Upper lobe of left lung (tissue), 6 donors: Measurements from ENCODE around the gene CDC14A. TPM values are rescaled to one million over a fixed set of nuclear protein-coding genes. Genes with fewer than 3 reads are reported as not detected.
A peak's percentile ranks its signal among the peaks of the same experiment; 100 is the strongest.

ENCODE experiments used
- ATAC-seq, 2 donors: fragments of 200-7000 bp; cut with Tn5 transposase; one replicate each; pipeline ENCODE4 v1.9.1; 2022; ENCODE audit warnings: mild to moderate bottlenecking in 2 of 2, moderate library complexity in 2 of 2; ENCODE audit not compliant: low FRiP score in 2 of 2
- DNase-seq, 2 donors: peaks; one replicate each; pipeline ENCODE4 v3.0.0-alpha.2; 2019 to 2020
- H3K27ac ChIP-seq, 4 donors: fragments of 200-600 bp; sonication (generic); one replicate each; pipeline ENCODE4 v1.5.1; 2016 to 2019
- H3K27me3 ChIP-seq, 4 donors: fragments of 200-600 bp; sonication (generic); one replicate each; pipeline ENCODE4 v1.5.1; 2017 to 2019
- H3K36me3 ChIP-seq, 4 donors: fragments of 200-600 bp; sonication (generic); one replicate each; pipeline ENCODE4 v1.5.1; 2016 to 2019
- H3K4me1 ChIP-seq, 4 donors: fragments of 200-600 bp; sonication (generic); one replicate each; pipeline ENCODE4 v1.5.1; 2018 to 2019
- H3K4me3 ChIP-seq, 4 donors: fragments of 200-600 bp; sonication (generic); one replicate each; pipeline ENCODE4 v1.5.1; 2017 to 2019; ENCODE audit warnings: mild to moderate bottlenecking in 2 of 4, moderate library complexity in 1 of 4
- H3K9me3 ChIP-seq, 4 donors: fragments of 200-600 bp; sonication (generic); one replicate each; pipeline ENCODE4 v1.5.1; 2018 to 2019
- CTCF ChIP-seq, 6 experiments: fragments of 450-650 bp in 4 of 6; fragments of 200-600 bp in 2 of 6; sonication (generic) in 2 of 6; IDR thresholded peaks; one replicate each; pipeline ENCODE4 v1.5.1; 2016 to 2019; ENCODE audit warnings: antibody characterized with exemption in 6 of 6
- EP300 ChIP-seq, 4 donors: sonication (generic); formaldehyde crosslinking; IDR thresholded peaks; one replicate each; pipeline ENCODE4 v1.5.1; 2017; ENCODE audit warnings: antibody characterized with exemption in 4 of 4, control low read depth in 2 of 4
- POLR2A ChIP-seq, 4 donors: fragments of 450-650 bp; IDR thresholded peaks; one replicate each; pipeline ENCODE4 v1.5.1; 2016 to 2017; ENCODE audit warnings: antibody characterized with exemption in 4 of 4, mild to moderate bottlenecking in 2 of 4
- POLR2AphosphoS5 ChIP-seq, 2 donors: sonication (generic); formaldehyde crosslinking; IDR thresholded peaks; one replicate each; pipeline ENCODE4 v1.5.1; 2017; ENCODE audit warnings: antibody characterized with exemption in 2 of 2
- WGBS, 2 donors: methylation state at CpG; one replicate each; pipeline ENCODE4 v1.1.5; 2017 to 2018; 5-methylcytosine and 5-hydroxymethylcytosine counted together
- total RNA-seq, 6 donors: library from RNA; depleted of rRNA in 4 of 6; stranded (reverse); fragments of >200 nt in 4 of 6; gene quantifications; one replicate each; pipeline versions ENCODE4 v1.1.0 to v1.2.1, GENCODE V29; 2016 to 2021
- donor health status: DM: no; HTN: no; CAD: no; lungs with moderate emphysema.
- donor health status: DM: no; HTN: yes; CAD: no; lungs with severe emphysema.

The CDC14A gene
- total RNA-seq, 6 donors from 2014 or later, result 9.6 to 56.6 (median 22.1) TPM

- DNase-seq, result no peak
- no peak overlapping the region for H3K4me3 ChIP-seq
Measured at GRCh38 chr1:100497796-100498195, 145.5 kb downstream of the CDC14A start.

GRCh38 chr1:100499194-100499811 lies 147.0 kb downstream of the CDC14A start:
- TF ChIP-seq CTCF (IDR thresholded peaks at IDR 0.05), result no peak
- TF ChIP-seq EP300 (IDR thresholded peaks at IDR 0.05), result no peak
- no peak for TF ChIP-seq POLR2AphosphoS5 (IDR thresholded peaks at IDR 0.05)
- no peak for TF ChIP-seq POLR2A (IDR thresholded peaks at IDR 0.05)
- Histone ChIP-seq H3K4me1 (peaks cover 0 to 3% (median 0%) of the 10 kb centered on the region in 4 donors), H3K4me3 (no peak overlapping the region), H3K9me3 (no peaks in the 10 kb centered on the region), H3K27me3 (no peaks in the 10 kb centered on the region), H3K36me3 (peaks cover 0 to 69% (median 24%) of the 10 kb centered on the region in 4 donors), H3K27ac (no peak overlapping the region)
- 90 to 94% methylated on average over 11 of the region's 11 CpGs for WGBS, 2 donors
- DNase-seq (no peak), ATAC-seq (no peak)

More at GRCh38 chr1:100497796-100498195, 145.5 kb downstream of the CDC14A start:
- H3K36me3 ChIP-seq, result peaks cover 0 to 69% (median 24%) of the 10 kb centered on the region in 4 donors
- no peak for ATAC-seq
- H3K9me3 ChIP-seq, result no peaks in the 10 kb centered on the region
- H3K27me3 ChIP-seq, result no peaks in the 10 kb centered on the region
- H3K27ac ChIP-seq, result no peak overlapping the region
- peaks cover 0 to 3% (median 0%) of the 10 kb centered on the region in 4 donors for H3K4me1 ChIP-seq
- TF ChIP-seq CTCF (IDR thresholded peaks at IDR 0.05), result no peak
- no peak for TF ChIP-seq EP300 (IDR thresholded peaks at IDR 0.05)
- TF ChIP-seq POLR2AphosphoS5 (IDR thresholded peaks at IDR 0.05), result no peak
- no peak for TF ChIP-seq POLR2A (IDR thresholded peaks at IDR 0.05)
- 90 to 97% methylated on average over 4 of the region's 4 CpGs for WGBS, 2 donors

GRCh38 chr1:100502052-100502792 lies 149.9 kb downstream of the CDC14A start:
- peaks cover 0 to 3% (median 0%) of the 10 kb centered on the region in 4 donors for H3K4me1 ChIP-seq
- DNase-seq, result no peak
- TF ChIP-seq POLR2A (IDR thresholded peaks at IDR 0.05), result no peak
- peaks cover 4 to 51% (median 24%) of the 10 kb centered on the region in 4 donors for H3K36me3 ChIP-seq
- no peak for ATAC-seq
- no peaks in the 10 kb centered on the region for H3K9me3 ChIP-seq
- H3K27me3 ChIP-seq, result no peaks in the 10 kb centered on the region
- WGBS, 2 donors, result 61 to 65% methylated on average over 3 of the region's 3 CpGs
- no peak overlapping the region for H3K27ac ChIP-seq
- no peak overlapping the region for H3K4me3 ChIP-seq

- peaks cover 0 to 38% (median 3%) of the 10 kb centered on the region in 4 donors for H3K36me3 ChIP-seq
- WGBS, 2 donors, result 93 to 96% methylated on average over 2 of the region's 2 CpGs
- no peak for TF ChIP-seq POLR2A (IDR thresholded peaks at IDR 0.05)
- no peak for TF ChIP-seq CTCF (IDR thresholded peaks at IDR 0.05)
- no peak for TF ChIP-seq POLR2AphosphoS5 (IDR thresholded peaks at IDR 0.05)
- no peak for TF ChIP-seq EP300 (IDR thresholded peaks at IDR 0.05)
- H3K27ac ChIP-seq, result no peak overlapping the region
- peaks cover 0 to 8% (median 4%) of the 10 kb centered on the region in 4 donors for H3K4me1 ChIP-seq
- no peak for DNase-seq
- no peaks in the 10 kb centered on the region for H3K27me3 ChIP-seq
- H3K9me3 ChIP-seq, result no peaks in the 10 kb centered on the region
- no peak overlapping the region for H3K4me3 ChIP-seq
- ATAC-seq, result no peak
Measured at GRCh38 chr1:100506217-100506616, 153.9 kb downstream of the CDC14A start.

GRCh38 chr1:100510451-100510850 lies 158.1 kb downstream of the CDC14A start:
- WGBS, 2 donors, result 46 to 76% methylated on average over 1 of the region's 1 CpG
- Histone ChIP-seq H3K9me3 (no peaks in the 10 kb centered on the region), H3K27me3 (no peaks in the 10 kb centered on the region), H3K4me3 (no peak overlapping the region), H3K4me1 (peaks cover 0 to 8% (median 2%) of the 10 kb centered on the region in 4 donors), H3K36me3 (peaks cover 0 to 40% (median 4%) of the 10 kb centered on the region in 4 donors), H3K27ac (no peak overlapping the region)
- ATAC-seq (peak in 1 of 2 donors; percentile 34), DNase-seq (no peak)
- TF ChIP-seq POLR2A (IDR thresholded peaks at IDR 0.05) (no peak), POLR2AphosphoS5 (IDR thresholded peaks at IDR 0.05) (no peak), CTCF (IDR thresholded peaks at IDR 0.05) (no peak), EP300 (IDR thresholded peaks at IDR 0.05) (no peak)
